Thoracic aorta (tissue), 2 donors: ENCODE data around the gene IBSP. TPM values are rescaled to one million over a fixed set of nuclear protein-coding genes. Genes with fewer than 3 reads are reported as not detected.

ENCODE experiments used
- ATAC-seq: fragments of 150-250 bp; one replicate; pipeline ENCODE4 v1.8.0; 2017; ENCODE audit warnings: low read depth; ENCODE audit not compliant: insufficient number of reproducible peaks, low FRiP score
- DNase-seq: peaks from one replicate; pipeline ENCODE4 v3.0.0-alpha.2; 2020; ENCODE audit warnings: low spot score
- H3K27ac ChIP-seq, 2 donors: fragments of 200-600 bp; sonication (generic); 1 replicate in 1 of 2; 2 replicates in 1 of 2; pipeline ENCODE4 v1.5.1; 2016; ENCODE audit warnings: mild to moderate bottlenecking in 2 of 2, moderate library complexity in 2 of 2
- H3K27me3 ChIP-seq: fragments of 200-600 bp; sonication (generic); replicated peaks from 2 replicates; pipeline ENCODE4 v1.6.0; 2016; ENCODE audit warnings: mild to moderate bottlenecking; ENCODE audit not compliant: insufficient read depth
- H3K36me3 ChIP-seq: fragments of 200-600 bp; sonication (generic); one replicate; pipeline ENCODE4 v1.5.1; 2016
- H3K4me1 ChIP-seq, 2 donors: fragments of 200-600 bp; sonication (generic); 1 replicate in 1 of 2; 2 replicates in 1 of 2; pipeline versions ENCODE4 v1.5.1 to v1.6.0; 2016; ENCODE audit warnings: low read depth in 2 of 2, mild to moderate bottlenecking in 1 of 2; ENCODE audit not compliant: control insufficient read depth in 1 of 2
- H3K4me3 ChIP-seq: fragments of 200-600 bp; sonication (generic); 2 replicates; pipeline ENCODE4 v1.5.1; 2016; ENCODE audit warnings: mild to moderate bottlenecking
- H3K9me3 ChIP-seq: fragments of 200-600 bp; sonication (generic); 2 replicates; pipeline ENCODE4 v1.5.1; 2016
- total RNA-seq, 2 donors: library from RNA; depleted of rRNA; stranded (reverse); fragments of >200 nt; gene quantifications; one replicate each; pipeline versions ENCODE4 v1.1.0 to v1.2.3, GENCODE V29; 2016
- TF ChIP-seq, protein P1 (sequence below): fragments of 200-600 bp; sonication (generic); IDR thresholded peaks from one replicate; pipeline ENCODE4 v1.5.1; 2019; ENCODE audit warnings: antibody characterized with exemption

Gene IBSP, protein sequence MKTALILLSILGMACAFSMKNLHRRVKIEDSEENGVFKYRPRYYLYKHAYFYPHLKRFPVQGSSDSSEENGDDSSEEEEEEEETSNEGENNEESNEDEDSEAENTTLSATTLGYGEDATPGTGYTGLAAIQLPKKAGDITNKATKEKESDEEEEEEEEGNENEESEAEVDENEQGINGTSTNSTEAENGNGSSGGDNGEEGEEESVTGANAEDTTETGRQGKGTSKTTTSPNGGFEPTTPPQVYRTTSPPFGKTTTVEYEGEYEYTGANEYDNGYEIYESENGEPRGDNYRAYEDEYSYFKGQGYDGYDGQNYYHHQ
- not detected for total RNA-seq

DNA sequence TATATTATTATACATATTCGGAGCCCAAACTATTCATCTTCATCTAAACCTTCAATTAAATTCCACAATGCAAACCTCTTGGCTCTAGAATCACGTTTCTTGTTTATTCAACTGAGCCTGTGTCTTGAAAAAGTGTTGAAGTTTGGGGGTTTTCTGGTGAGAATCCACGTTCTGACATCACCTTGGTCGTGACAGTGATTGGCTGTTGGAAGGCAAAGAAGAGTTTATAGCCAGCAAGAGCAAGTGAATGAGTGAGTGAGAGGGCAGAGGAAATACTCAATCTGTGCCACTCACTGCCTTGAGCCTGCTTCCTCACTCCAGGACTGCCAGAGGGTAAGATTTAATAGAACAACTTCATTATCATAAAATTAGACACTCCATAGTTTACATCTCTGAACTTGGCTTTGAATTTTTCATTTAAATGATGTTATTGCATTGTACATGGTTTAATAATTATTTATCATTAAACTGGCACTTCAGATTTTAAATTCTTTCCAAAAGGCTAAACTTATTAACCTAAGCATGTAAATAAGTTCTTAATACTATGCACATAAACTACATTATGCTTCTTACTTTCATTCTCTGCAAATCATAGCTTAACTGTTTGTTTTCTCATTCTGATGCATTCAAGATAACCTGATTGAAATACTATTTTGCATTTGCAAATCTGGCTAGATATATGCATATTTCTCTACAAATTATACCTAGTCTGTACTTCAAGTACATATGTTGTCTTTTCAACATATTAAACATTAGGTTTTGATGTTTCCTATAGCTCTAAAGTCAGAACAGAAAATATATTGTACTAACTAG is at the start of gene IBSP:
Gene IBSP (plus strand): TSS at position 254 of the 813 bp plus-strand sequence. CDS start 2,808 bp downstream, outside the sequence.
- H3K9me3 ChIP-seq: no peaks in the 10 kb centered on the region
- H3K27ac ChIP-seq: no peak within 1 kb of the TSS
- DNase-seq (no peak), ATAC-seq (no peak)
- TF ChIP-seq, protein P1, sequence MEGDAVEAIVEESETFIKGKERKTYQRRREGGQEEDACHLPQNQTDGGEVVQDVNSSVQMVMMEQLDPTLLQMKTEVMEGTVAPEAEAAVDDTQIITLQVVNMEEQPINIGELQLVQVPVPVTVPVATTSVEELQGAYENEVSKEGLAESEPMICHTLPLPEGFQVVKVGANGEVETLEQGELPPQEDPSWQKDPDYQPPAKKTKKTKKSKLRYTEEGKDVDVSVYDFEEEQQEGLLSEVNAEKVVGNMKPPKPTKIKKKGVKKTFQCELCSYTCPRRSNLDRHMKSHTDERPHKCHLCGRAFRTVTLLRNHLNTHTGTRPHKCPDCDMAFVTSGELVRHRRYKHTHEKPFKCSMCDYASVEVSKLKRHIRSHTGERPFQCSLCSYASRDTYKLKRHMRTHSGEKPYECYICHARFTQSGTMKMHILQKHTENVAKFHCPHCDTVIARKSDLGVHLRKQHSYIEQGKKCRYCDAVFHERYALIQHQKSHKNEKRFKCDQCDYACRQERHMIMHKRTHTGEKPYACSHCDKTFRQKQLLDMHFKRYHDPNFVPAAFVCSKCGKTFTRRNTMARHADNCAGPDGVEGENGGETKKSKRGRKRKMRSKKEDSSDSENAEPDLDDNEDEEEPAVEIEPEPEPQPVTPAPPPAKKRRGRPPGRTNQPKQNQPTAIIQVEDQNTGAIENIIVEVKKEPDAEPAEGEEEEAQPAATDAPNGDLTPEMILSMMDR: no peak
- H3K4me1 ChIP-seq: no peaks in the 10 kb centered on the region
- H3K27me3 ChIP-seq: no peaks in the 10 kb centered on the region
- H3K36me3 ChIP-seq: no peaks in the 10 kb centered on the region
- no peak within 1 kb of the TSS for H3K4me3 ChIP-seq

DNA sequence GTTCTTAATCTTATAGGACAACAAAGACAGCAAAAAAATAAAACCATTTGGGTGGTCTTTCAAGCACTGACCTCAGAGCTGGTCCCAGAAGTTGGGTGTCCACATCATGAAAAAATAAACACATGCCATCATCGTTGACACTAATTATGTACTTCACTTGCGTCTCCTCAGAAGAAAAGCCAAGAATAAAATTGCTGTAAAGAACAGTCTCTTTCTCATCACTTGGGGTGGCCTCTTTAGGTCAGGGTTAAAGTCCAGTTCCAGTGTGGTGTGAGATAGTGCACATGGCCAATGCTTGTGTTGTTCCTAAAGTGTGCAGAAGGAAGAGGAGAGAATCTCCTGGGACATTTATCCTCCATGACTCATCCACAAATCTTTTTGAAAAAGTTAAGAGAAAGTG is 49.5 kb upstream of the IBSP start:
- H3K27me3 ChIP-seq: no peaks in the 10 kb centered on the region
- ATAC-seq: no peak
- DNase-seq: no peak
- no peaks in the 10 kb centered on the region for H3K9me3 ChIP-seq
- H3K4me1 ChIP-seq: no peaks in the 10 kb centered on the region
- H3K27ac ChIP-seq: no peak overlapping the region
- no peaks in the 10 kb centered on the region for H3K36me3 ChIP-seq
- H3K4me3 ChIP-seq: no peak overlapping the region
- TF ChIP-seq, protein P1: no peak

DNA sequence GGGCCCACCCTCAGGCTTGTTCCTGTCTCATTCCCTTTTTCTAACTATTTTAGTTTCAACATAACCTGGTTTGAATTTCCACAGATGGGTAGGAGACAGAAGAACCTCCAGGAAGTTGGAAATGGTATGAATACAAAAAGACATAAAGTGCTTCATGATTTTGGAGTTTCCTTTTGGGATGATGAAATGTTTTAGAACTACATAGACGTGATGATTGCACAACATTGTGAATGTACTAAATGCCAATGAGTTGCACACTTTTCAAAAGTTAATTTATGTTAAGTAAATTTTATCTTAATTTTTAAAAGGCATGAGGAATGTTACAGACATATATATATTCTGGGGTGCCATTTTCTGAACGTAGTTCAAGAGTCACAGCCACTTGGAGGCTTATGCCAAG is 41.1 kb upstream of the IBSP start:
- no peak for DNase-seq
- ATAC-seq: no peak
- H3K27ac ChIP-seq: no peak overlapping the region
- H3K4me3 ChIP-seq: no peak overlapping the region
- H3K9me3 ChIP-seq: no peaks in the 10 kb centered on the region
- no peaks in the 10 kb centered on the region for H3K4me1 ChIP-seq
- H3K36me3 ChIP-seq: no peaks in the 10 kb centered on the region
- TF ChIP-seq, protein P1: no peak
- no peaks in the 10 kb centered on the region for H3K27me3 ChIP-seq

DNA sequence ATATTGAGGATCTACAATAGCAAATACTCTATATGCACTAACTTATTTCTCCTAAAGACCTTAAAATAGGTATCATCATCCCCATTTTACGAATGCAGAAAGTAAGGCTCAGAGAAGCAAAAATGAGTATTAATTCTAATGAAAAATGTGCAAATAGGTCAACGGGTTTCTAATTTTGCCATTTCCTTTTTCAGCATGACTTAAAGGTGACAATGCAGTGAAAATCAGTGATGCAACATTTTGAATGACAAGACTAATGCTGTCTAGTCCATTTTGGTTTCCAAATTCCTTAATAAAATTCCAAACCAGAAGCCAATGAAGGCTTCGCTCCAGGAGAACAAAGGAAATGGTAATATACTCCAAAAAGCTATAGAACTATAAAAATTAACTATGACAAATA is 37.0 kb upstream of the IBSP start:
- Histone ChIP-seq H3K4me1 (no peaks in the 10 kb centered on the region), H3K36me3 (no peaks in the 10 kb centered on the region), H3K27me3 (no peaks in the 10 kb centered on the region), H3K27ac (no peak overlapping the region), H3K4me3 (no peak overlapping the region), H3K9me3 (no peaks in the 10 kb centered on the region)
- no peak for ATAC-seq
- TF ChIP-seq, protein P1: no peak
- no peak for DNase-seq

DNA sequence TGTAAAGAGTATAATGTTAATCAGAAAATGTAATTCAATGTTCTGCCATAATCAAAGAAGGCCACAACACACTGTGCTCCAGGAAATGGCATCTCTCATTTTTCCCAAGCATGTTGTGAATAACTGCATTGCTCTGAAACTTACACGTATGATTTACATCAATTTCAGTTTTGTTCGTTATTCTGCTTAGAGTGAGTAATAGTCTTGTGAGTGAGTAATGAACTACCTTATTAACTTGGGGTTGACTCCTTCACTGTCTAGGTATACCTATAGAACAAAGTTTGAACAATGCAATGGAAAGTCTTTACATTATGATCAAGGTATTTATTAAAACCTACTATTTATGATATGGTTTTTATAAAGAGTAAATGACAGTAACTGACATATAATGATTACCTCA is 17.8 kb upstream of the IBSP start:
- Histone ChIP-seq H3K4me3 (no peak overlapping the region), H3K9me3 (no peaks in the 10 kb centered on the region), H3K27me3 (no peaks in the 10 kb centered on the region), H3K36me3 (no peaks in the 10 kb centered on the region), H3K4me1 (no peaks in the 10 kb centered on the region), H3K27ac (no peak overlapping the region)
- DNase-seq (no peak), ATAC-seq (no peak)
- TF ChIP-seq, protein P1: no peak
